K562 (cell line): ENCODE results near the gene RNASEH1. TPM values are rescaled to one million over a fixed set of nuclear protein-coding genes. Genes with fewer than 3 reads are reported as not detected.

Source experiments
- ATAC-seq: fragments of 200-7000 bp; cut with Tn5 transposase; 3 replicates; pipeline ENCODE4 v1.9.1; 2020; ENCODE audit warnings: moderate library complexity
- BruUV-seq: library from RNA; stranded (reverse); fragments of 400-500 nt; replicated peaks from 2 replicates; lab custom pipeline; 2021; lab: Mats Ljungman, UMichigan
- CTCF ChIA-PET: fragments of 300-600 bp; formaldehyde crosslinking; extraction: SDS; loops from one replicate; lab custom pipeline; 2021; ENCODE audit warnings: low intra/inter-chr PET ratio; lab: Yijun Ruan, JAX
- POLR2A ChIA-PET: fragments of 300-600, 350-650 bp; sonication (Branson Sonifier 250); formaldehyde crosslinking; extraction: SDS; loops from one replicate; lab custom pipeline; 2021; ENCODE audit warnings: antibody characterized with exemption, inconsistent platforms; lab: Yijun Ruan, JAX
- DNase-seq, 4 experiments: peaks; one replicate each; pipeline versions ENCODE4 v3.0.0 to v3.0.0-alpha.2; 2011 to 2018; ENCODE audit warnings: low spot score in 3 of 4, mixed read lengths in 3 of 4; ENCODE audit errors: extremely low read depth in 1 of 4
- FAIRE-seq: peaks from 2 replicates; lab custom pipeline; 2011; peaks lifted over from hg19 to GRCh38; lab: Jason Lieb, UNC
- H2AFZ ChIP-seq: 2 replicates; pipeline ENCODE4 v1.6.0; 2011; ENCODE audit warnings: low read depth, low read length, control low read depth, inconsistent platforms
- H3K27ac ChIP-seq: fragments of 200-600 bp; 3 replicates; pipeline ENCODE4 v1.8.0; 2011; ENCODE audit warnings: low read depth, mild to moderate bottlenecking, control low read depth, inconsistent platforms, low read length, moderate library complexity, mixed read lengths; ENCODE audit errors: extremely low read depth
- H3K27me3 ChIP-seq, 2 experiments: fragments of 300-600 bp in 1 of 2; 2 replicates in 1 of 2; 3 replicates in 1 of 2; pipeline versions ENCODE4 v1.6.0 to v1.8.0; 2011; ENCODE audit warnings: inconsistent platforms in 2 of 2, low read length in 2 of 2, mild to moderate bottlenecking in 1 of 2, mixed read lengths in 1 of 2, moderate library complexity in 1 of 2; ENCODE audit not compliant: control insufficient read depth in 2 of 2, insufficient read depth in 2 of 2
- H3K36me3 ChIP-seq: fragments of 300-600 bp; 3 replicates; pipeline ENCODE4 v1.8.0; 2011; ENCODE audit warnings: mild to moderate bottlenecking, low read length, inconsistent platforms; ENCODE audit not compliant: control insufficient read depth, insufficient read depth
- H3K4me1 ChIP-seq, 2 experiments: fragments of 200-600 bp in 1 of 2; replicated peaks in 1 of 2; 2 replicates in 1 of 2; 3 replicates in 1 of 2; pipeline versions ENCODE4 v1.5.1 to v1.8.0; 2011; ENCODE audit warnings: inconsistent platforms in 2 of 2, low read length in 2 of 2, mild to moderate bottlenecking in 1 of 2, mixed read lengths in 1 of 2, moderate library complexity in 1 of 2; ENCODE audit not compliant: control insufficient read depth in 2 of 2, insufficient read depth in 2 of 2
- H3K4me2 ChIP-seq: 2 replicates; pipeline ENCODE4 v1.6.1; 2011; ENCODE audit warnings: low read length, control low read depth, inconsistent platforms, mixed read lengths; ENCODE audit not compliant: insufficient read depth
- H3K4me3 ChIP-seq: fragments of 200-600 bp; sonication (generic), shearing (Covaris generic); 2 replicates; pipeline ENCODE4 v1.5.1; 2016; ENCODE audit warnings: control low read depth, inconsistent platforms
- H3K79me2 ChIP-seq: fragments of 200-600 bp; 3 replicates; pipeline ENCODE4 v1.8.0; 2011; ENCODE audit warnings: low read length, inconsistent platforms; ENCODE audit not compliant: control insufficient read depth, insufficient read depth
- H3K9ac ChIP-seq, 2 experiments: 2 replicates each; pipeline versions ENCODE4 v1.6.0 to v1.6.1; 2011; ENCODE audit warnings: low read depth in 2 of 2, low read length in 2 of 2, control low read depth in 1 of 2, inconsistent platforms in 1 of 2, mild to moderate bottlenecking in 1 of 2, mixed read lengths in 1 of 2; ENCODE audit not compliant: insufficient read depth in 1 of 2
- H3K9me1 ChIP-seq: one replicate; pipeline ENCODE4 v1.6.0; 2011; ENCODE audit warnings: inconsistent platforms, mild to moderate bottlenecking, low read length, moderate library complexity; ENCODE audit not compliant: control insufficient read depth, insufficient read depth
- H3K9me3 ChIP-seq: replicated peaks from 2 replicates; pipeline ENCODE4 v1.5.1; 2011; ENCODE audit warnings: low read depth, low read length, inconsistent platforms; ENCODE audit not compliant: control insufficient read depth, insufficient read depth
- H4K20me1 ChIP-seq: replicated peaks from 2 replicates; pipeline ENCODE4 v1.6.1; 2011; ENCODE audit warnings: low read length, inconsistent platforms, mixed read lengths; ENCODE audit not compliant: control insufficient read depth, insufficient read depth
- ADNP ChIP-seq: fragments of 200-800 bp; sonication (Bioruptor generic); IDR thresholded peaks from 2 replicates; pipeline ENCODE4 v1.6.1; 2016; ENCODE audit warnings: missing genetic modification characterization, missing compliant biosample characterization
- BRF1 ChIP-seq: IDR thresholded peaks from 3 replicates; pipeline ENCODE4 v1.6.1; 2011; ENCODE audit warnings: borderline replicate concordance, mild to moderate bottlenecking; ENCODE audit not compliant: insufficient read length; ENCODE audit errors: extremely low read depth
- POLR2A ChIP-seq: fragments of 450-650 bp; conservative IDR thresholded peaks from 2 replicates; pipeline ENCODE4 v1.6.1; 2016
- RAD21 ChIP-seq, 2 experiments: fragments of 250-450 bp in 1 of 2; fragments of 450-650 bp in 1 of 2; sonication (Bioruptor Pico) in 1 of 2; formaldehyde crosslinking in 1 of 2; IDR thresholded peaks in 1 of 2; conservative IDR thresholded peaks in 1 of 2; 2 replicates each; pipeline versions ENCODE4 v1.4.0 to v1.8.0; 2020 to 2022; ENCODE audit warnings: mild to moderate bottlenecking in 2 of 2, moderate library complexity in 1 of 2
- WGBS: fragments of 100-300 bp; shearing (Covaris generic); methylation state at CpG from one replicate; pipeline ENCODE4 v1.1.6; 2016; ENCODE audit warnings: low coverage, mixed read lengths; ENCODE audit not compliant: insufficient coverage; ENCODE audit errors: missing lambda C conversion rate; 5-methylcytosine and 5-hydroxymethylcytosine counted together
- in situ Hi-C: fragments of 300-500 bp; cut with MboI; formaldehyde crosslinking; loops from 4 replicates; pipeline ENCODE4 v1.15.0; 2018; ENCODE audit warnings: inconsistent platforms, mixed read lengths
- intact Hi-C: fragments of 100-400 bp; cut with micrococcal nuclease; formaldehyde crosslinking; loops from 2 replicates; pipeline ENCODE4 v1.14.2; 2022
- polyA plus RNA-seq, 8 experiments: library from polyadenylated mRNA; depleted of rRNA in 4 of 8; stranded (reverse) in 5 of 8; unstranded in 3 of 8; fragments of >200 nt; fragmentation: Nextera tagmentation in 2 of 8; fragmentation: Illumina TruSeq in 1 of 8; extraction: Ambion mirVana in 2 of 8; extraction: Trizol in 1 of 8; gene quantifications; 2 replicates each; pipeline versions ENCODE4 v1.2.1 to v1.2.3, GENCODE V29; 2011 to 2014; ENCODE audit warnings: inconsistent platforms in 1 of 8, missing spikeins in 1 of 8
- total RNA-seq, 7 experiments: library from RNA; depleted of rRNA in 6 of 7; stranded (reverse); fragments of >200 nt in 6 of 7; fragmentation: Illumina TruSeq in 2 of 7; extraction: Trizol in 2 of 7; gene quantifications; 2 replicates each; pipeline versions ENCODE4 v1.2.1 to v1.2.3, GENCODE V29; 2011 to 2021; ENCODE audit warnings: low replicate concordance in 1 of 7
- TF ChIP-seq, protein P1 (sequence below), 3 experiments: IDR thresholded peaks in 2 of 3; conservative IDR thresholded peaks in 1 of 3; 2 replicates each; pipeline ENCODE4 v1.5.1; 2011 to 2012; ENCODE audit warnings: low read length in 3 of 3, mild to moderate bottlenecking in 3 of 3, control low read depth in 2 of 3, improper control_type of control experiment in 1 of 3, inconsistent platforms in 1 of 3, low read depth in 1 of 3, mixed read lengths in 1 of 3, moderate library complexity in 1 of 3; ENCODE audit not compliant: insufficient read depth in 2 of 3
- TF ChIP-seq, protein P2 (sequence below): fragments of 450-650 bp; IDR thresholded peaks from 2 replicates; pipeline ENCODE4 v1.6.1; 2016; ENCODE audit warnings: borderline replicate concordance
- TF ChIP-seq, protein P3 (sequence below), 2 experiments: fragments of 450-650 bp; formaldehyde crosslinking in 1 of 2; IDR thresholded peaks; 2 replicates each; pipeline versions ENCODE4 v1.4.0 to v1.6.1; 2014 to 2020; ENCODE audit warnings: mild to moderate bottlenecking in 2 of 2, borderline replicate concordance in 1 of 2, low read depth in 1 of 2

The RNASEH1 gene
- total and polyA plus RNA-seq, 9 of the 15 experiments (the other 6 are each of a cell fraction or from before 2014, with no cell fraction given) = 25.7 to 47.5 (median 42.8) TPM

DNA sequence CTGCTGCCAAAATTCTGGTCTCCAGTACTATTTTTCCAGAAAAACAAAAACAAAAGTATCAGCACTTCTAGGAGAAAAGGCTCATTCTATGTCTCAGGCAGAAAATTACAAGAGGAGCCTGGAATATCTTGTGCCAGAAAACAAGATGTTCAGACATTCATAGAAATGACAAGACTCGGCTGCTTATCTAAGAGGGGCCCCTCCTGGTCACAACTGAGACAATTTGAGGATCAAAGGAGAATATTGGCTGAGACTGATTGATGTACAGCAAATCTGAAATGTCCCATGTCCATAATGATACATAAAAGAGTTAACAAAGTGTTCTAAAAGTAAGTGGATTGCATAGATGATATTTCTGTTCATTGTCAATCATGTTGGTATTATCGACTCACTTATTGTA lies 14.5 kb upstream of the RNASEH1 start:
- no TSS peak for BruUV-seq
- ATAC-seq (no peak), FAIRE-seq (no peak), DNase-seq (no peak)
- ChIA-PET CTCF (no interaction called here), POLR2A (interaction anchor here (1.3 kb wide), 1 partner anchor 12 kb away, joined by 3 read pairs; no protein-coding TSS in a partner anchor)
- Histone ChIP-seq H3K9me1 (no peaks in the 10 kb centered on the region), H3K9me3 (peaks cover 3% of the 10 kb centered on the region; the same call in 1 of the 2 replicates), H3K4me1 (peaks cover 5 to 10% of the 10 kb centered on the region in 2 experiments), H3K4me3 (no peak overlapping the region), H3K79me2 (peaks cover 26% of the 10 kb centered on the region), H3K27ac (no peak overlapping the region), H3K4me2 (no peak overlapping the region), H2AFZ (no peak overlapping the region), H3K36me3 (peaks cover 20% of the 10 kb centered on the region), H3K27me3 (no peaks in the 10 kb centered on the region), H3K9ac (no peak overlapping the region), H4K20me1 (peaks cover 17% of the 10 kb centered on the region)
- WGBS = 15% methylated on average over 2 of the region's 2 CpGs
- intact Hi-C loops = loop anchor here (1.0 kb wide), 1 partner anchor 36 kb away; no protein-coding TSS in a partner anchor
- in situ Hi-C loops = no loop called here
- no peak for TF ChIP-seq ADNP (tag)
- TF ChIP-seq BRF1 = no peak
- no peak for TF ChIP-seq POLR2A
- TF ChIP-seq, protein P1, sequence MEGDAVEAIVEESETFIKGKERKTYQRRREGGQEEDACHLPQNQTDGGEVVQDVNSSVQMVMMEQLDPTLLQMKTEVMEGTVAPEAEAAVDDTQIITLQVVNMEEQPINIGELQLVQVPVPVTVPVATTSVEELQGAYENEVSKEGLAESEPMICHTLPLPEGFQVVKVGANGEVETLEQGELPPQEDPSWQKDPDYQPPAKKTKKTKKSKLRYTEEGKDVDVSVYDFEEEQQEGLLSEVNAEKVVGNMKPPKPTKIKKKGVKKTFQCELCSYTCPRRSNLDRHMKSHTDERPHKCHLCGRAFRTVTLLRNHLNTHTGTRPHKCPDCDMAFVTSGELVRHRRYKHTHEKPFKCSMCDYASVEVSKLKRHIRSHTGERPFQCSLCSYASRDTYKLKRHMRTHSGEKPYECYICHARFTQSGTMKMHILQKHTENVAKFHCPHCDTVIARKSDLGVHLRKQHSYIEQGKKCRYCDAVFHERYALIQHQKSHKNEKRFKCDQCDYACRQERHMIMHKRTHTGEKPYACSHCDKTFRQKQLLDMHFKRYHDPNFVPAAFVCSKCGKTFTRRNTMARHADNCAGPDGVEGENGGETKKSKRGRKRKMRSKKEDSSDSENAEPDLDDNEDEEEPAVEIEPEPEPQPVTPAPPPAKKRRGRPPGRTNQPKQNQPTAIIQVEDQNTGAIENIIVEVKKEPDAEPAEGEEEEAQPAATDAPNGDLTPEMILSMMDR (IDR thresholded peaks at IDR 0.05 in 2 of 3, conservative IDR thresholded peaks at IDR 0.05 in 1 of 3; ENCODE audit: insufficient read depth in 2 of 3, low read depth in 1 of 3, low read length in 3 of 3) = peak in 2 of 3 experiments; percentile 28 to 45; a peak in 3 of 6 replicates
- TF ChIP-seq RAD21 (CRISPR knock-in tag; conservative IDR thresholded peaks at IDR 0.05 in 1 of 2, IDR thresholded peaks at IDR 0.05 in 1 of 2) = peak in 1 of 2 experiments; percentile 41; a peak in 1 of 4 replicates
- TF ChIP-seq, protein P2, sequence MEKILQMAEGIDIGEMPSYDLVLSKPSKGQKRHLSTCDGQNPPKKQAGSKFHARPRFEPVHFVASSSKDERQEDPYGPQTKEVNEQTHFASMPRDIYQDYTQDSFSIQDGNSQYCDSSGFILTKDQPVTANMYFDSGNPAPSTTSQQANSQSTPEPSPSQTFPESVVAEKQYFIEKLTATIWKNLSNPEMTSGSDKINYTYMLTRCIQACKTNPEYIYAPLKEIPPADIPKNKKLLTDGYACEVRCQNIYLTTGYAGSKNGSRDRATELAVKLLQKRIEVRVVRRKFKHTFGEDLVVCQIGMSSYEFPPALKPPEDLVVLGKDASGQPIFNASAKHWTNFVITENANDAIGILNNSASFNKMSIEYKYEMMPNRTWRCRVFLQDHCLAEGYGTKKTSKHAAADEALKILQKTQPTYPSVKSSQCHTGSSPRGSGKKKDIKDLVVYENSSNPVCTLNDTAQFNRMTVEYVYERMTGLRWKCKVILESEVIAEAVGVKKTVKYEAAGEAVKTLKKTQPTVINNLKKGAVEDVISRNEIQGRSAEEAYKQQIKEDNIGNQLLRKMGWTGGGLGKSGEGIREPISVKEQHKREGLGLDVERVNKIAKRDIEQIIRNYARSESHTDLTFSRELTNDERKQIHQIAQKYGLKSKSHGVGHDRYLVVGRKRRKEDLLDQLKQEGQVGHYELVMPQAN = no peak
- TF ChIP-seq, protein P3, sequence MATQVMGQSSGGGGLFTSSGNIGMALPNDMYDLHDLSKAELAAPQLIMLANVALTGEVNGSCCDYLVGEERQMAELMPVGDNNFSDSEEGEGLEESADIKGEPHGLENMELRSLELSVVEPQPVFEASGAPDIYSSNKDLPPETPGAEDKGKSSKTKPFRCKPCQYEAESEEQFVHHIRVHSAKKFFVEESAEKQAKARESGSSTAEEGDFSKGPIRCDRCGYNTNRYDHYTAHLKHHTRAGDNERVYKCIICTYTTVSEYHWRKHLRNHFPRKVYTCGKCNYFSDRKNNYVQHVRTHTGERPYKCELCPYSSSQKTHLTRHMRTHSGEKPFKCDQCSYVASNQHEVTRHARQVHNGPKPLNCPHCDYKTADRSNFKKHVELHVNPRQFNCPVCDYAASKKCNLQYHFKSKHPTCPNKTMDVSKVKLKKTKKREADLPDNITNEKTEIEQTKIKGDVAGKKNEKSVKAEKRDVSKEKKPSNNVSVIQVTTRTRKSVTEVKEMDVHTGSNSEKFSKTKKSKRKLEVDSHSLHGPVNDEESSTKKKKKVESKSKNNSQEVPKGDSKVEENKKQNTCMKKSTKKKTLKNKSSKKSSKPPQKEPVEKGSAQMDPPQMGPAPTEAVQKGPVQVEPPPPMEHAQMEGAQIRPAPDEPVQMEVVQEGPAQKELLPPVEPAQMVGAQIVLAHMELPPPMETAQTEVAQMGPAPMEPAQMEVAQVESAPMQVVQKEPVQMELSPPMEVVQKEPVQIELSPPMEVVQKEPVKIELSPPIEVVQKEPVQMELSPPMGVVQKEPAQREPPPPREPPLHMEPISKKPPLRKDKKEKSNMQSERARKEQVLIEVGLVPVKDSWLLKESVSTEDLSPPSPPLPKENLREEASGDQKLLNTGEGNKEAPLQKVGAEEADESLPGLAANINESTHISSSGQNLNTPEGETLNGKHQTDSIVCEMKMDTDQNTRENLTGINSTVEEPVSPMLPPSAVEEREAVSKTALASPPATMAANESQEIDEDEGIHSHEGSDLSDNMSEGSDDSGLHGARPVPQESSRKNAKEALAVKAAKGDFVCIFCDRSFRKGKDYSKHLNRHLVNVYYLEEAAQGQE (IDR thresholded peaks at IDR 0.05; ENCODE audit: borderline replicate concordance) = peak; percentile 5; the same call in 1 of the 2 replicates
- TF ChIP-seq, protein P3 (CRISPR knock-in tag; IDR thresholded peaks at IDR 0.05; ENCODE audit: low read depth) = no peak
